RWPE2 (cell line): ENCODE data around the gene AP1S1.

Experiments used
- ATAC-seq: fragments of 200-7000 bp; cut with Tn5 transposase; 3 replicates; pipeline ENCODE4 v1.9.1; 2021; ENCODE audit warnings: low read depth
- DNase-seq: peaks from one replicate; pipeline ENCODE4 v3.0.0-alpha.2; 2020; ENCODE audit warnings: low spot score
- H3K27ac ChIP-seq: fragments of 450-650 bp; 2 replicates; pipeline ENCODE4 v1.5.1; 2017; ENCODE audit warnings: mild to moderate bottlenecking; ENCODE audit not compliant: poor library complexity, severe bottlenecking
- H3K27me3 ChIP-seq: fragments of 250-450 bp; sonication (Bioruptor Pico); 2 replicates; pipeline ENCODE4 v1.5.1; 2021; ENCODE audit warnings: mild to moderate bottlenecking, moderate library complexity; ENCODE audit not compliant: insufficient read depth, poor library complexity, severe bottlenecking
- H3K36me3 ChIP-seq: fragments of 250-450 bp; sonication (Bioruptor Pico); 2 replicates; pipeline ENCODE4 v1.5.1; 2020; ENCODE audit warnings: low read depth, mild to moderate bottlenecking, moderate library complexity
- H3K4me1 ChIP-seq: fragments of 250-450 bp; sonication (Bioruptor Pico); 2 replicates; pipeline ENCODE4 v1.5.1; 2021; ENCODE audit warnings: mild to moderate bottlenecking, moderate library complexity; ENCODE audit not compliant: insufficient read depth, poor library complexity, severe bottlenecking
- H3K4me3 ChIP-seq: fragments of 250-450 bp; sonication (Bioruptor Pico); 2 replicates; pipeline ENCODE4 v1.5.1; 2021; ENCODE audit warnings: mild to moderate bottlenecking, moderate library complexity; ENCODE audit not compliant: severe bottlenecking
- H3K9me3 ChIP-seq: fragments of 250-450 bp; sonication (Bioruptor Pico); 2 replicates; pipeline ENCODE4 v1.5.1; 2021; ENCODE audit warnings: mild to moderate bottlenecking, moderate library complexity; ENCODE audit not compliant: severe bottlenecking
- CTCF ChIP-seq: fragments of 450-650 bp; IDR thresholded peaks from one replicate; pipeline ENCODE4 v1.5.1; 2017; ENCODE audit warnings: mild to moderate bottlenecking, moderate library complexity; ENCODE audit not compliant: poor library complexity, severe bottlenecking

AP1S1 gene

DNA sequence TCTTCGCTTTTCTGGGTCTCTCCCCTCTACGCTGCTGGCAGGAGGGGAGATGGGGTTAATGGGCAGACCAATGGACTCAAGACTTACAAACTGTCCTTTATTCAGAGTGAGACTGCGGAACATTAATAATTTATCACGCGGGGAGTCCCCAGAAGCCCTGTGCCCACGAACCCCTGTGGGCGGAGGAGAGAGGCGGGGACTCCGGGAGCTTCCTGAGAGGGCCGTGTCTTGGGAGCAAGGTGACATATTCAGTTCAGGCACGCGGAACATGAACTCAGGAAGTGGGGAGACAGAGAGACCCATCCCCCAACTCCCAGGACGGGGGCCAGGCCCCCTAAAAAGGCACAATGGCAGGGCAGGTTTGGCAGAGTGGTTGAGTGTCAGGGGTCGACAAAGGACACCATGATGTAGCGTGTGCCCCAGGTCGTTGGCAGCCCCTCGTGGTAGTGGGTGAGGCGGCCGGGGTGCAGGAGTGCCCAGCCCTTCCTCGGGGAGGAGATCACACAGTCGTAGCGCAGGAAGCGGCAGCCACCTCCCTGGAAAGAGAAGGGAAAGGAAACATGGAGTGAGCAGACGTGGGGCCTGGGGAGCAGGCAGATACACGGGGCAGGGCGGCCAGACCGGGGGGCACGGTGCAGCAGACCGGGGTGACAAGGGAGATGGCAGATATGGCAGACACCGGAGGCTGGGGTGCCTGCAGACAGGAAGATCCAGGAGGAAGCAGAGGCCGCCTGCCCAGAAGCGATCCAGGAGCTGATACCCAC is 51.8 kb downstream of the AP1S1 start:
- Histone ChIP-seq H3K27ac (no peak overlapping the region), H3K36me3 (peaks cover 21% of the 10 kb centered on the region), H3K9me3 (no peaks in the 10 kb centered on the region), H3K4me1 (no peaks in the 10 kb centered on the region), H3K4me3 (no peak overlapping the region), H3K27me3 (peaks cover 14% of the 10 kb centered on the region)
- DNase-seq, result no peak
- ATAC-seq, result no peak
- no peak for TF ChIP-seq CTCF

- Histone ChIP-seq H3K36me3 (peaks cover 25% of the 10 kb centered on the region), H3K4me1 (no peaks in the 10 kb centered on the region), H3K27me3 (peaks cover 9% of the 10 kb centered on the region), H3K4me3 (no peak overlapping the region), H3K9me3 (no peaks in the 10 kb centered on the region), H3K27ac (no peak overlapping the region)
- no peak for TF ChIP-seq CTCF
- ATAC-seq (no peak), DNase-seq (no peak)
These were observed 52.4 kb downstream of the AP1S1 start for GRCh38 chr7:101206665-101207042.

DNA sequence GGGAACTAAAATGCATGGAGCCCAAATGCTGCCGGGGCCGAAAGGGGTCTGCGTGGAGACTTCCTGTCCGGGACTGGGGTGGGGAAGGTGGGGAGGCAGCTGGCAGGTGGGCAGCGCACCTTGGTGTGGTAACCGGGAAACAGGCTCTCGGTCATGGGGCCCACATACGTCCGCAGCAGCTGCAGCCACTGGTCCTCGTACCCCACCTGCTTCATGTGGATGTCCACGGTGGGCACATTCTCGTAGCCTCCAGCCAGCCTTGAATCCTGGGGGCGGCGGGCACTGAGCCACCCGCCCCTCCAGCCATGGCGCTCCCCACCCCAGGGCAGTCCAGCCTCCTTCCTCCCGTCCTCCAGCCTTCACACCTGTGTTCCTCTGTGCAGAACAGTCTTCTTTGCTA is 53.2 kb downstream of the AP1S1 start:
- Histone ChIP-seq H3K4me3 (no peak overlapping the region), H3K9me3 (no peaks in the 10 kb centered on the region), H3K27me3 (peaks cover under 1% of the 10 kb centered on the region), H3K4me1 (no peaks in the 10 kb centered on the region), H3K36me3 (peaks cover 29% of the 10 kb centered on the region), H3K27ac (no peak overlapping the region)
- DNase-seq (no peak), ATAC-seq (no peak)
- no peak for TF ChIP-seq CTCF

DNA sequence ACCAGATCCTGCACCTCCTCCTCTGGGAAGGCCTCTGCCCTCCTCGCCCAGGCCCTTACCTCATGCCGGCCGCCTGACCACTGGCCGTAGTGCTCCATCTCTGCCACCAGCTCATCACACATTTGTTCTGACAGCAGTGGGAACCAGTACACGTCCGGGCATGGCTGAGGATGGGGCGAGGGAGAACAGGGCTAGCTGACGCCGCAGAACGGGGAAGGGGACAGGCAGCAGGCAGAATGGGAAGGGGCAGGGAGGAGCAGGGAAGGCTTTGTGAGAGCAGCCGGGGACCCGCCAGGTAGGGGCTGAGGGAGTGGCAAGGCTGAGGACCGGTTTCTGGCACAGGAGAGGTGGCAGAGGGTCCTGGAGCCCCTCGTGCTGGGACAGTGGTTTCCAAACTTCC is 54.5 kb downstream of the AP1S1 start:
- peaks cover 32% of the 10 kb centered on the region for H3K36me3 ChIP-seq
- no peaks in the 10 kb centered on the region for H3K4me1 ChIP-seq
- H3K27ac ChIP-seq, result no peak overlapping the region
- H3K4me3 ChIP-seq, result no peak overlapping the region
- TF ChIP-seq CTCF, result no peak
- no peaks in the 10 kb centered on the region for H3K27me3 ChIP-seq
- no peaks in the 10 kb centered on the region for H3K9me3 ChIP-seq
- DNase-seq (no peak), ATAC-seq (no peak)

GRCh38 chr7:101210143-101210542 is 55.9 kb downstream of the AP1S1 start:
- Histone ChIP-seq H3K27ac (no peak overlapping the region), H3K4me3 (no peak overlapping the region), H3K36me3 (peaks cover 43% of the 10 kb centered on the region), H3K4me1 (no peaks in the 10 kb centered on the region), H3K9me3 (no peaks in the 10 kb centered on the region), H3K27me3 (no peaks in the 10 kb centered on the region)
- TF ChIP-seq CTCF, result no peak
- ATAC-seq (no peak), DNase-seq (no peak)
